Gastrocnemius medialis (tissue), 4 donors: ENCODE results near the gene LCLAT1.

Experiments
- CTCF ChIP-seq, 5 experiments: fragments of 450-650 bp in 3 of 5; fragments of 200-600 bp in 2 of 5; sonication (generic) in 2 of 5; IDR thresholded peaks in 4 of 5; conservative IDR thresholded peaks in 1 of 5; 1 replicate in 4 of 5; 2 replicates in 1 of 5; pipeline ENCODE4 v1.5.1; 2016 to 2019; ENCODE audit warnings: antibody characterized with exemption in 5 of 5, mild to moderate bottlenecking in 3 of 5, moderate library complexity in 3 of 5
- POLR2A ChIP-seq, 2 donors: fragments of 450-650 bp; IDR thresholded peaks; one replicate each; pipeline ENCODE4 v1.6.1; 2017; ENCODE audit warnings: antibody characterized with exemption in 2 of 2, mild to moderate bottlenecking in 2 of 2, moderate library complexity in 2 of 2

GRCh38 chr2:30463535-30463934, 16.5 kb downstream of the LCLAT1 start:
- TF ChIP-seq CTCF (IDR thresholded peaks at IDR 0.05 in 4 of 5, conservative IDR thresholded peaks at IDR 0.05 in 1 of 5) (no peak), POLR2A (IDR thresholded peaks at IDR 0.05) (no peak)
